WTC11 (cell line): ENCODE measurements around the gene NHSL1.

Experiments
- E2F4 ChIP-seq: sonication (generic); formaldehyde crosslinking; IDR thresholded peaks from 2 replicates; pipeline ENCODE4 v1.8.1; 2022; ENCODE audit warnings: low read depth, mild to moderate bottlenecking, moderate library complexity, missing genetic modification reagents, borderline replicate concordance
- ELF4 ChIP-seq: sonication (generic); formaldehyde crosslinking; IDR thresholded peaks from 2 replicates; pipeline ENCODE4 v1.8.1; 2022; ENCODE audit warnings: low read depth, mild to moderate bottlenecking, moderate library complexity, missing genetic modification reagents
- MAX ChIP-seq: sonication (generic); formaldehyde crosslinking; IDR thresholded peaks from 2 replicates; pipeline ENCODE4 v1.8.0; 2022; ENCODE audit warnings: mild to moderate bottlenecking, missing genetic modification reagents
- NR1H2 ChIP-seq: sonication (generic); formaldehyde crosslinking; IDR thresholded peaks from 2 replicates; pipeline ENCODE4 v1.9.0; 2021; ENCODE audit warnings: mild to moderate bottlenecking, moderate library complexity, missing genetic modification reagents
- RELA ChIP-seq: sonication (generic); formaldehyde crosslinking; IDR thresholded peaks from 2 replicates; pipeline ENCODE4 v1.8.1; 2022; ENCODE audit warnings: missing genetic modification reagents, mild to moderate bottlenecking, borderline replicate concordance
- SP1 ChIP-seq: sonication (generic); formaldehyde crosslinking; conservative IDR thresholded peaks from 2 replicates; pipeline ENCODE4 v1.8.1; 2022; ENCODE audit warnings: missing genetic modification reagents
- TP53 ChIP-seq: sonication (generic); formaldehyde crosslinking; IDR thresholded peaks from 2 replicates; pipeline ENCODE4 v1.8.1; 2023; ENCODE audit warnings: mild to moderate bottlenecking, missing genetic modification reagents
- TF ChIP-seq, protein P1 (sequence below): fragments of 200-600 bp; IDR thresholded peaks from 2 replicates; pipeline ENCODE4 v1.8.0; 2022; ENCODE audit warnings: antibody characterized with exemption
- TF ChIP-seq, protein P2 (sequence below): sonication (generic); formaldehyde crosslinking; IDR thresholded peaks from 2 replicates; pipeline ENCODE4 v1.8.1; 2023; ENCODE audit warnings: mild to moderate bottlenecking, missing genetic modification reagents, borderline replicate concordance
- TF ChIP-seq, protein P3 (sequence below): sonication (generic); formaldehyde crosslinking; IDR thresholded peaks from 2 replicates; pipeline ENCODE4 v1.8.0; 2023; ENCODE audit warnings: missing genetic modification reagents

DNA sequence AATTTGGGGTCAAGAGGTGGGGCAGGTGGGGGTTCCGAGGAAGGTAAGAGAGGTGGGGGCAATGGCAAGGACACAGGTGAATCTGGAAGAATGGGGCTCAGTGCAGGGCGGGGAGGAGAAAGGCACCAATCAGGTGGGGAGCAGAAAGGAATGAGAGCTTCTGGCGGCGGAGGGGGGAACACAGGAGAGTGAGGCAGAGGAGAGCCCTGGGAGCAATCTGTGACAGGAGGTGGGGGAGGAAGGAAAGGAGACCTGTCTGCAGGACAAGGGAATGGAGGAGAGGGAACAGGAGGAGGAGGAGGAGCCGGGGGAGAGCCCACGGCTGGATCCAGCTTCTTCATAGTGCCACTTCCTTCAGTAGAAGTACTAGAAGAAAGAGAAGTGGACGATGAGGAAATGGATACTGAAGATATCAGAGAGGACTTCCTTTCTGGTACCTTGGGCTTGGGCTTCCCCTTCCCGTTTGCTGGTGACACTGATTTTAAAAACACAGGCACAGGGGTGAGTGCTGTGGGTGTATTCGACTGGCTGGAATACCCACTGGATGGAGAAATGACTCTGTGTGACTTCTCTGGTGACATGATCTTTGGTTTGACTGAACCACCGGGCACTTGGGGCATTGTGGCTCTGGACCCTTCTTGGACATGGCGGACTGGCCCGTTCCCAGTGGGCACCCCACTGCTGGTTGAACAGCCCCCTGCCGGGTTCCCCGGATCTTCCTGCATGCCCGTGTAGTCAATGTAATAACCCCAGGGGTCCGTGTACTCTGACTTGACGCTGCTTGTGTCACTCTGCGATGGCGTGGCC lies 67.8 kb downstream of the NHSL1 start:
- no peak for TF ChIP-seq E2F4 (CRISPR knock-in tag)
- TF ChIP-seq NR1H2 (CRISPR knock-in tag): no peak
- TF ChIP-seq, protein P1, sequence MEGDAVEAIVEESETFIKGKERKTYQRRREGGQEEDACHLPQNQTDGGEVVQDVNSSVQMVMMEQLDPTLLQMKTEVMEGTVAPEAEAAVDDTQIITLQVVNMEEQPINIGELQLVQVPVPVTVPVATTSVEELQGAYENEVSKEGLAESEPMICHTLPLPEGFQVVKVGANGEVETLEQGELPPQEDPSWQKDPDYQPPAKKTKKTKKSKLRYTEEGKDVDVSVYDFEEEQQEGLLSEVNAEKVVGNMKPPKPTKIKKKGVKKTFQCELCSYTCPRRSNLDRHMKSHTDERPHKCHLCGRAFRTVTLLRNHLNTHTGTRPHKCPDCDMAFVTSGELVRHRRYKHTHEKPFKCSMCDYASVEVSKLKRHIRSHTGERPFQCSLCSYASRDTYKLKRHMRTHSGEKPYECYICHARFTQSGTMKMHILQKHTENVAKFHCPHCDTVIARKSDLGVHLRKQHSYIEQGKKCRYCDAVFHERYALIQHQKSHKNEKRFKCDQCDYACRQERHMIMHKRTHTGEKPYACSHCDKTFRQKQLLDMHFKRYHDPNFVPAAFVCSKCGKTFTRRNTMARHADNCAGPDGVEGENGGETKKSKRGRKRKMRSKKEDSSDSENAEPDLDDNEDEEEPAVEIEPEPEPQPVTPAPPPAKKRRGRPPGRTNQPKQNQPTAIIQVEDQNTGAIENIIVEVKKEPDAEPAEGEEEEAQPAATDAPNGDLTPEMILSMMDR: no peak
- TF ChIP-seq, protein P2, sequence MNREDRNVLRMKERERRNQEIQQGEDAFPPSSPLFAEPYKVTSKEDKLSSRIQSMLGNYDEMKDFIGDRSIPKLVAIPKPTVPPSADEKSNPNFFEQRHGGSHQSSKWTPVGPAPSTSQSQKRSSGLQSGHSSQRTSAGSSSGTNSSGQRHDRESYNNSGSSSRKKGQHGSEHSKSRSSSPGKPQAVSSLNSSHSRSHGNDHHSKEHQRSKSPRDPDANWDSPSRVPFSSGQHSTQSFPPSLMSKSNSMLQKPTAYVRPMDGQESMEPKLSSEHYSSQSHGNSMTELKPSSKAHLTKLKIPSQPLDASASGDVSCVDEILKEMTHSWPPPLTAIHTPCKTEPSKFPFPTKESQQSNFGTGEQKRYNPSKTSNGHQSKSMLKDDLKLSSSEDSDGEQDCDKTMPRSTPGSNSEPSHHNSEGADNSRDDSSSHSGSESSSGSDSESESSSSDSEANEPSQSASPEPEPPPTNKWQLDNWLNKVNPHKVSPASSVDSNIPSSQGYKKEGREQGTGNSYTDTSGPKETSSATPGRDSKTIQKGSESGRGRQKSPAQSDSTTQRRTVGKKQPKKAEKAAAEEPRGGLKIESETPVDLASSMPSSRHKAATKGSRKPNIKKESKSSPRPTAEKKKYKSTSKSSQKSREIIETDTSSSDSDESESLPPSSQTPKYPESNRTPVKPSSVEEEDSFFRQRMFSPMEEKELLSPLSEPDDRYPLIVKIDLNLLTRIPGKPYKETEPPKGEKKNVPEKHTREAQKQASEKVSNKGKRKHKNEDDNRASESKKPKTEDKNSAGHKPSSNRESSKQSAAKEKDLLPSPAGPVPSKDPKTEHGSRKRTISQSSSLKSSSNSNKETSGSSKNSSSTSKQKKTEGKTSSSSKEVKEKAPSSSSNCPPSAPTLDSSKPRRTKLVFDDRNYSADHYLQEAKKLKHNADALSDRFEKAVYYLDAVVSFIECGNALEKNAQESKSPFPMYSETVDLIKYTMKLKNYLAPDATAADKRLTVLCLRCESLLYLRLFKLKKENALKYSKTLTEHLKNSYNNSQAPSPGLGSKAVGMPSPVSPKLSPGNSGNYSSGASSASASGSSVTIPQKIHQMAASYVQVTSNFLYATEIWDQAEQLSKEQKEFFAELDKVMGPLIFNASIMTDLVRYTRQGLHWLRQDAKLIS (CRISPR knock-in tag): no peak
- TF ChIP-seq MAX: no peak
- TF ChIP-seq, protein P3, sequence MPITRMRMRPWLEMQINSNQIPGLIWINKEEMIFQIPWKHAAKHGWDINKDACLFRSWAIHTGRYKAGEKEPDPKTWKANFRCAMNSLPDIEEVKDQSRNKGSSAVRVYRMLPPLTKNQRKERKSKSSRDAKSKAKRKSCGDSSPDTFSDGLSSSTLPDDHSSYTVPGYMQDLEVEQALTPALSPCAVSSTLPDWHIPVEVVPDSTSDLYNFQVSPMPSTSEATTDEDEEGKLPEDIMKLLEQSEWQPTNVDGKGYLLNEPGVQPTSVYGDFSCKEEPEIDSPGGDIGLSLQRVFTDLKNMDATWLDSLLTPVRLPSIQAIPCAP (CRISPR knock-in tag): no peak
- no peak for TF ChIP-seq ELF4 (CRISPR knock-in tag)
- TF ChIP-seq TP53 (CRISPR knock-in tag): no peak
- TF ChIP-seq SP1: no peak
- no peak for TF ChIP-seq RELA (CRISPR knock-in tag)
